ENCODE measurements around the gene SLIT3. TPM values are rescaled to one million over a fixed set of nuclear protein-coding genes. Genes with fewer than 3 reads are reported as not detected.

Gene SLIT3
- total RNA-seq, 4 donors from 2014 or later = 6.8 to 23.1 (median 13.3) TPM

DNA sequence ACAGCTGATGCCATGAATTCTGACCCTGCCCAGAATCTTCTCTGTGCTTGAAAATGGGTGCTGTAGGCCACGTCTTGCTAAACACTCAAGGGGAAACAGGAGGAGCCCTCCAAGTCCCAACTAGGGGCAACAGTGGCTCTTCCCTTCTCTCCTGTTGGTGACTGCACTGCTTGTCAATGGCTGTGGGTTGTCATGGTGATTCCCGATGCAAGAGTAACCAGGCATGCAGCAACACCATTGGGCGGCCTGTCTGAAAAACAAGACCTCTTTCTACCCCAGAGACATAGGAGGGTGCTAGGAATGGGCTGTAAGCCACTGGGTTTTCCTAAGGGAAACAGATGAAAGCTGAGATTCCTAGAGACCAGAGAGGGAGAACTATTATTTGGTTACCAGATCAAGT is 520.1 kb downstream of the SLIT3 start:
- Histone ChIP-seq H3K4me1 (no peaks in the 10 kb centered on the region), H3K27me3 (no peaks in the 10 kb centered on the region), H3K9me3 (no peaks in the 10 kb centered on the region), H3K36me3 (no peaks in the 10 kb centered on the region), H3K27ac (no peak overlapping the region), H3K4me3 (no peak overlapping the region)
- DNase-seq = no peak
- TF ChIP-seq, protein P1, sequence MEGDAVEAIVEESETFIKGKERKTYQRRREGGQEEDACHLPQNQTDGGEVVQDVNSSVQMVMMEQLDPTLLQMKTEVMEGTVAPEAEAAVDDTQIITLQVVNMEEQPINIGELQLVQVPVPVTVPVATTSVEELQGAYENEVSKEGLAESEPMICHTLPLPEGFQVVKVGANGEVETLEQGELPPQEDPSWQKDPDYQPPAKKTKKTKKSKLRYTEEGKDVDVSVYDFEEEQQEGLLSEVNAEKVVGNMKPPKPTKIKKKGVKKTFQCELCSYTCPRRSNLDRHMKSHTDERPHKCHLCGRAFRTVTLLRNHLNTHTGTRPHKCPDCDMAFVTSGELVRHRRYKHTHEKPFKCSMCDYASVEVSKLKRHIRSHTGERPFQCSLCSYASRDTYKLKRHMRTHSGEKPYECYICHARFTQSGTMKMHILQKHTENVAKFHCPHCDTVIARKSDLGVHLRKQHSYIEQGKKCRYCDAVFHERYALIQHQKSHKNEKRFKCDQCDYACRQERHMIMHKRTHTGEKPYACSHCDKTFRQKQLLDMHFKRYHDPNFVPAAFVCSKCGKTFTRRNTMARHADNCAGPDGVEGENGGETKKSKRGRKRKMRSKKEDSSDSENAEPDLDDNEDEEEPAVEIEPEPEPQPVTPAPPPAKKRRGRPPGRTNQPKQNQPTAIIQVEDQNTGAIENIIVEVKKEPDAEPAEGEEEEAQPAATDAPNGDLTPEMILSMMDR (IDR thresholded peaks at IDR 0.05) = no peak
- TF ChIP-seq POLR2A (IDR thresholded peaks at IDR 0.05) = no peak

DNA sequence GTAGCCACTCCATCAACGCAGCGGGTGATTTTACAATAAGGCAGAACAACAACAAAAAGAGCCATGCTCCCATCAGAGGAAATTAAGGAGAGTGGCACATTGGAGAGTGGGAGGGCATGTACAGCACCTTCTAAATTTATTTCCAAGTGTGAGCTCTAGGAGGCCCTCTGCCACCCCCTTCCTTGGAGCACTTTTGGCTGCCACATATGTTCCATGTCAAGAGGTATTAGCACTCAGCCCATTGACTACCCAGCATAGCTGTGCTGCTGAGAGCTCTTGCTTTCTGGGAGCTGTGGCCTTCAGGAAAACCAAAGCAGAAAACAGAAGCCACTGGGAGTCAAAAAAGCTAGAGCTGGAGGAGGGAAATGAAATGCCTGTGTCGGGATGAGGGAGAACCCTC is 521.6 kb downstream of the SLIT3 start:
- Histone ChIP-seq H3K9me3 (no peaks in the 10 kb centered on the region), H3K4me3 (no peak overlapping the region), H3K36me3 (no peaks in the 10 kb centered on the region), H3K27ac (no peak overlapping the region), H3K27me3 (no peaks in the 10 kb centered on the region), H3K4me1 (no peaks in the 10 kb centered on the region)
- no peak for DNase-seq
- no peak for TF ChIP-seq POLR2A (IDR thresholded peaks at IDR 0.05)
- TF ChIP-seq, protein P1 (IDR thresholded peaks at IDR 0.05) = no peak

DNA sequence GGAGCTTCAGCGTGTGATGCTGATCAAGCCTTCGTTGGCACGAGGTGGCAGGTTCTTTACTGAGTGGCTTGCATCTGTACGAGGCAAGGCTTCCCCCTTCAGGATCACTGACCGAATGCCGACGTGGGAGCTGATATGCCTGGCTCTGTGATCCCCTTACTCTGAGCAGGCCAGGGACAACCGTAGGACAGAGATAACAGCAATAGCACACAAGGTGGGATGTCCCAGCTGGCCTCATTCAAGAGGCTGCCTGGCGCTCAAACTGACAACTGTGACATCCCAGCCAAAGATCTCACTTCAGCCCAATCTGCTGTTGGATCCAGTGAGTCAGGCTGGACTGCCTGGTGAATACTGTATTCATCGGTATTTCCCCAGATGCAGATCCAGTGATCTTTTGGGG is 522.4 kb downstream of the SLIT3 start:
- Histone ChIP-seq H3K4me1 (no peaks in the 10 kb centered on the region), H3K4me3 (no peak overlapping the region), H3K36me3 (no peaks in the 10 kb centered on the region), H3K9me3 (no peaks in the 10 kb centered on the region), H3K27me3 (no peaks in the 10 kb centered on the region), H3K27ac (no peak overlapping the region)
- TF ChIP-seq, protein P1 (IDR thresholded peaks at IDR 0.05) = no peak
- no peak for TF ChIP-seq POLR2A (IDR thresholded peaks at IDR 0.05)
- no peak for DNase-seq

GRCh38 chr5:168777651-168778050 is 523.3 kb downstream of the SLIT3 start:
- TF ChIP-seq, protein P1 (IDR thresholded peaks at IDR 0.05) = no peak
- TF ChIP-seq POLR2A (IDR thresholded peaks at IDR 0.05) = no peak
- H3K9me3 ChIP-seq = no peaks in the 10 kb centered on the region
- no peaks in the 10 kb centered on the region for H3K36me3 ChIP-seq
- H3K27me3 ChIP-seq = no peaks in the 10 kb centered on the region
- H3K4me3 ChIP-seq = no peak overlapping the region
- no peak for DNase-seq
- no peak overlapping the region for H3K27ac ChIP-seq
- no peaks in the 10 kb centered on the region for H3K4me1 ChIP-seq

DNA sequence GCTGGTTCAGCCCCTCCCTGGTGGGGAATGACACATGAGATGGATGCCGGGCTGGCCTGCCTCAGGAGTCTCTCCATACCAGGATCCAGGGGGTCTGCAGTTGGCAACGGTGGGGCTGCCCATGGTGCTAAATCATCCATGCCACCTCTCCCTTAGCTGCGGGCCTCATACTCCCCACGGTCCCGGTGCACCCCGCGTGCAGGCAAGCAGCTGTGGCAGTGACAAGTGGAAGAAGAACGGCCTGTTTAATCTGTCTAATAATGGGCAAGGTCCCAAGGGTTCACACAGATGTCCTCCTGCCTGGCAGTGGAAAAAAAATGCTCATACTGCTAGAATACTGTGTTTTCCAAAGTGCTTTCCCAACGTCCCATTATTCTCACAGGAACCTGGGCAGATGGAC is 524.9 kb downstream of the SLIT3 start:
- no peaks in the 10 kb centered on the region for H3K9me3 ChIP-seq
- H3K27me3 ChIP-seq = no peaks in the 10 kb centered on the region
- H3K4me1 ChIP-seq = no peaks in the 10 kb centered on the region
- H3K36me3 ChIP-seq = no peaks in the 10 kb centered on the region
- H3K27ac ChIP-seq = no peak overlapping the region
- no peak for TF ChIP-seq POLR2A (IDR thresholded peaks at IDR 0.05)
- TF ChIP-seq, protein P1 (IDR thresholded peaks at IDR 0.05) = no peak
- H3K4me3 ChIP-seq = no peak overlapping the region
- no peak for DNase-seq

- Histone ChIP-seq H3K36me3 (no peaks in the 10 kb centered on the region), H3K27ac (no peak overlapping the region), H3K27me3 (no peaks in the 10 kb centered on the region), H3K4me3 (no peak overlapping the region), H3K4me1 (no peaks in the 10 kb centered on the region), H3K9me3 (no peaks in the 10 kb centered on the region)
- DNase-seq = no peak
- TF ChIP-seq, protein P1 (IDR thresholded peaks at IDR 0.05) = no peak
- no peak for TF ChIP-seq POLR2A (IDR thresholded peaks at IDR 0.05)
These were observed 527.7 kb downstream of the SLIT3 start for GRCh38 chr5:168773226-168773625.

All from Peyer's patch (tissue), 4 donors.